ENCODE results near the gene MYH7. TPM values are rescaled to one million over a fixed set of nuclear protein-coding genes. Genes with fewer than 3 reads are reported as not detected.

Gene MYH7
- total RNA-seq, 6 donors from 2014 or later = not detected

DNA sequence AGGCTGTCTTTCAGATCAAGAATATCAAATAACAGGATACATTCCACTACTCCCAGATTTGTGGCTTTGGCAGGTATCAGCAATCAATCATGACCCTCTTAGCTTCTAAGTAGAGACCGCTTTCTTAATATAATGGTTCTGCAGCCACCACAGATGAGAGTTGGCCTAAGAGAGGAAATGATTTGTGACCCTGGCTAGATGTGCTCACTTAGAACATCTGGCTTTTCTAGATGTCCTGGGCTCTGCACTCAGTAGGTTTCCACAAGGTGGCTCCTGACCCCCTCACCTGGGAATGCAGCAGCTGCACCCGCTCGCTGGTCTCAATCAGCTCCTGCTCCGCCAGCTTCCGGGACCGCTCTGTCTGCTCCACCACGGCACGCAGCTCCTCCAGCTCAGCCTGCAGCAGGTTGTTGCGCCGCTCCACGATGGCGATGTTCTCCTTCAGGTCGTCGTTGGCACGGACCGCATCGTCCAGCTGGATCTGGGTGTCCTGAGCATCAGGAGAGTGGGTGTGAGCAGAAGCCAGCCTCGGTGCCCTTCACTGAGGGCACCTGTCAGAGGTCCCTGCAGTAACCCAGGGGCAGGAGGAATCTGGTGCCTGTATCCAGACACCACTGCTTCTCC is 49.7 kb downstream of the MYH7 start:
- Histone ChIP-seq H3K4me1 (no peaks in the 10 kb centered on the region), H3K36me3 (no peaks in the 10 kb centered on the region), H3K27ac (no peak overlapping the region), H3K4me3 (no peak overlapping the region), H3K27me3 (no peaks in the 10 kb centered on the region), H3K9me3 (no peaks in the 10 kb centered on the region)
- TF ChIP-seq EP300 (IDR thresholded peaks at IDR 0.05) (no peak), POLR2A (IDR thresholded peaks at IDR 0.05) (no peak), POLR2AphosphoS5 (IDR thresholded peaks at IDR 0.05) (no peak)
- TF ChIP-seq, protein P1, sequence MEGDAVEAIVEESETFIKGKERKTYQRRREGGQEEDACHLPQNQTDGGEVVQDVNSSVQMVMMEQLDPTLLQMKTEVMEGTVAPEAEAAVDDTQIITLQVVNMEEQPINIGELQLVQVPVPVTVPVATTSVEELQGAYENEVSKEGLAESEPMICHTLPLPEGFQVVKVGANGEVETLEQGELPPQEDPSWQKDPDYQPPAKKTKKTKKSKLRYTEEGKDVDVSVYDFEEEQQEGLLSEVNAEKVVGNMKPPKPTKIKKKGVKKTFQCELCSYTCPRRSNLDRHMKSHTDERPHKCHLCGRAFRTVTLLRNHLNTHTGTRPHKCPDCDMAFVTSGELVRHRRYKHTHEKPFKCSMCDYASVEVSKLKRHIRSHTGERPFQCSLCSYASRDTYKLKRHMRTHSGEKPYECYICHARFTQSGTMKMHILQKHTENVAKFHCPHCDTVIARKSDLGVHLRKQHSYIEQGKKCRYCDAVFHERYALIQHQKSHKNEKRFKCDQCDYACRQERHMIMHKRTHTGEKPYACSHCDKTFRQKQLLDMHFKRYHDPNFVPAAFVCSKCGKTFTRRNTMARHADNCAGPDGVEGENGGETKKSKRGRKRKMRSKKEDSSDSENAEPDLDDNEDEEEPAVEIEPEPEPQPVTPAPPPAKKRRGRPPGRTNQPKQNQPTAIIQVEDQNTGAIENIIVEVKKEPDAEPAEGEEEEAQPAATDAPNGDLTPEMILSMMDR (IDR thresholded peaks at IDR 0.05) = no peak
- DNase-seq (no peak), ATAC-seq (ENCODE audit: low FRiP score in 2 of 2) (no peak)
- WGBS, 2 donors = 82 to 89% methylated on average over 11 to 17 of the region's 18 CpGs

- no peak for DNase-seq
- Histone ChIP-seq H3K4me1 (no peaks in the 10 kb centered on the region), H3K27me3 (no peaks in the 10 kb centered on the region), H3K27ac (no peak overlapping the region), H3K9me3 (no peaks in the 10 kb centered on the region), H3K36me3 (no peaks in the 10 kb centered on the region), H3K4me3 (no peak overlapping the region)
- WGBS, 2 donors = 89 to 95% methylated on average over 2 of the region's 2 CpGs
- TF ChIP-seq, protein P1 (IDR thresholded peaks at IDR 0.05) = no peak
- TF ChIP-seq POLR2A (IDR thresholded peaks at IDR 0.05) (no peak), POLR2AphosphoS5 (IDR thresholded peaks at IDR 0.05) (no peak), EP300 (IDR thresholded peaks at IDR 0.05) (no peak)
- ATAC-seq (ENCODE audit: low FRiP score in 2 of 2) = no peak
Observed at GRCh38 chr14:23385244-23385641, 50.2 kb downstream of the MYH7 start.

- Histone ChIP-seq H3K27me3 (no peaks in the 10 kb centered on the region), H3K4me1 (peaks cover 0 to 5% (median 0%) of the 10 kb centered on the region in 4 donors), H3K4me3 (no peak overlapping the region), H3K9me3 (no peaks in the 10 kb centered on the region), H3K27ac (no peak overlapping the region), H3K36me3 (no peaks in the 10 kb centered on the region)
- no peak for DNase-seq
- TF ChIP-seq, protein P1 (IDR thresholded peaks at IDR 0.05) = no peak
- TF ChIP-seq POLR2AphosphoS5 (IDR thresholded peaks at IDR 0.05) = no peak
- TF ChIP-seq POLR2A (IDR thresholded peaks at IDR 0.05) = no peak
- no peak for TF ChIP-seq EP300 (IDR thresholded peaks at IDR 0.05)
- no peak for ATAC-seq (ENCODE audit: low FRiP score in 2 of 2)
- 87 to 89% methylated on average over 29 of the region's 29 CpGs for WGBS, 2 donors
Observed at GRCh38 chr14:23384364-23385080, 50.9 kb downstream of the MYH7 start.

- TF ChIP-seq POLR2AphosphoS5 (IDR thresholded peaks at IDR 0.05) = no peak
- TF ChIP-seq, protein P1 (IDR thresholded peaks at IDR 0.05) = no peak
- TF ChIP-seq POLR2A (IDR thresholded peaks at IDR 0.05) = no peak
- no peak for TF ChIP-seq EP300 (IDR thresholded peaks at IDR 0.05)
- no peaks in the 10 kb centered on the region for H3K9me3 ChIP-seq
- H3K27me3 ChIP-seq = no peaks in the 10 kb centered on the region
- H3K36me3 ChIP-seq = no peaks in the 10 kb centered on the region
- no peak for DNase-seq
- ATAC-seq (ENCODE audit: low FRiP score in 2 of 2) = no peak
- H3K4me3 ChIP-seq = no peak overlapping the region
- WGBS, 2 donors = 69 to 76% methylated on average over 9 to 10 of the region's 10 CpGs
- no peak overlapping the region for H3K27ac ChIP-seq
- peaks cover 0 to 5% (median 0%) of the 10 kb centered on the region in 4 donors for H3K4me1 ChIP-seq
Observed at GRCh38 chr14:23382731-23383440, 52.6 kb downstream of the MYH7 start.
